ENCODE data around the gene ARRB1.

- TF ChIP-seq CTCF (IDR thresholded peaks at IDR 0.05) (peak; percentile 22; the same call in 1 of the 2 replicates), ZFX (IDR thresholded peaks at IDR 0.05; ENCODE audit: borderline replicate concordance) (no peak)
Measured at GRCh38 chr11:75245356-75246005, 106.0 kb downstream of the ARRB1 start.

Data from 22Rv1 (cell line).